ENCODE measurements around the gene SLC45A1.

- no peak for TF ChIP-seq CTCF (conservative IDR thresholded peaks at IDR 0.05; ENCODE audit: low read depth, low read length)
- TF ChIP-seq RFX5 (IDR thresholded peaks at IDR 0.05; ENCODE audit: low read depth, low read length), result no peak
- TF ChIP-seq MAFK (IDR thresholded peaks at IDR 0.05; ENCODE audit: low read depth, low read length), result no peak
- TF ChIP-seq POLR2A (IDR thresholded peaks at IDR 0.05; ENCODE audit: low read depth, low read length), result no peak
- no peak for TF ChIP-seq MAZ (IDR thresholded peaks at IDR 0.05; ENCODE audit: borderline replicate concordance, low read depth, low read length)
- TF ChIP-seq USF2 (IDR thresholded peaks at IDR 0.05; ENCODE audit: low read depth, low read length), result no peak
- TF ChIP-seq BHLHE40 (IDR thresholded peaks at IDR 0.05; ENCODE audit: low read depth, low read length), result no peak
- TF ChIP-seq MXI1 (IDR thresholded peaks at IDR 0.05; ENCODE audit: borderline replicate concordance, low read depth, low read length), result no peak
- no peak for TF ChIP-seq RAD21 (IDR thresholded peaks at IDR 0.05; ENCODE audit: low read length)
- no peak for TF ChIP-seq ELK1 (IDR thresholded peaks at IDR 0.05; ENCODE audit: borderline replicate concordance, low read depth, low read length)
- TF ChIP-seq CEBPB (IDR thresholded peaks at IDR 0.05; ENCODE audit: low read depth, low read length), result no peak
- no peak for TF ChIP-seq FOS (IDR thresholded peaks at IDR 0.05; ENCODE audit: low read depth, low read length)
- no peak for TF ChIP-seq SMC3 (IDR thresholded peaks at IDR 0.05; ENCODE audit: low read depth, low read length)
Observed at GRCh38 chr1:8328271-8328670, 10.4 kb downstream of the SLC45A1 start.

Data from IMR-90 (cell line).